ENCODE measurements around the gene AGBL1. TPM values are rescaled to one million over a fixed set of nuclear protein-coding genes. Genes with fewer than 3 reads are reported as not detected.

AGBL1 gene
- total RNA-seq = not detected

DNA sequence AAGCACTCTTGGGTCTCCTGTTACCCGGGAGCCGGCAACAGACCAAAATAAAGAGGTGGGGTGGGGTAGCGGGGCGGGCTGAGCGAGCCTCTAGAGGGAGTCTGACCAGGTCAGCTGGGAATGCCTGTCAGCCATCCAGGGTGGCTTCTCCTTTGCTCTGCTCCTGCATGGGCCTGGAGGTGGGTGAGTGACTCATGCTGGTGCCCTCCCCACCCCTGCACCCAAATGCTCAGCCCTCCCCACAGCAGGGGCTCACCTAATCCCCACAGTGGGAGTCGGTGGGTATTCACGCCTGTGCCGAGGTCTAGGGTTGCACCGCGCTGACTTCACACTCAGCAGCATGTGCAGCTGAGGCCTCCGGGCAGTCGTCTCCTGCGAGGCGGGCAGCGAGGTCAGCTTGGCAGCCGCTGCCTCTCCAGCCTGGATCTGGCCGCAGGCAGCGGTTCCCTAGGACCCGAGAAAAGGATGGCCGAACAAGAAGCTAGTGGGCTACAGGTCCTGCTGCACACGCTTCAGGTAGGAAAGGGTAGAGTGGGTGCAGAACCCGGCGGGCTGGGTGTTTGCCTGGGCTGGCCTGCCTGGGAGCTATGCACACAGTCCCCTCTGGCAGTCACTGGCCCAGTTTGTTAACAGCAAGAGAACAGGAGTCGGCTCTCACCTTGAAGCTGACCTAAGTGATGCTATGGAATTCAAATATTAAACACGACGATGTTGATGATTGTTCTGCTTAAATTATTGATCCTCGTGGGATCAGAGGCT lies at the start of gene AGBL1:
TSS of gene AGBL1 (plus strand) at position 364 of the 759 bp plus-strand sequence.
- no peak for DNase-seq (ENCODE audit: low spot score)
- Histone ChIP-seq H3K27ac (no peak within 1 kb of the TSS), H3K9me3 (no peaks in the 10 kb centered on the region), H3K27me3 (no peaks in the 10 kb centered on the region), H3K4me1 (no peaks in the 10 kb centered on the region), H3K36me3 (no peaks in the 10 kb centered on the region), H3K4me3 (no peak within 1 kb of the TSS)
- TF ChIP-seq, protein P1, sequence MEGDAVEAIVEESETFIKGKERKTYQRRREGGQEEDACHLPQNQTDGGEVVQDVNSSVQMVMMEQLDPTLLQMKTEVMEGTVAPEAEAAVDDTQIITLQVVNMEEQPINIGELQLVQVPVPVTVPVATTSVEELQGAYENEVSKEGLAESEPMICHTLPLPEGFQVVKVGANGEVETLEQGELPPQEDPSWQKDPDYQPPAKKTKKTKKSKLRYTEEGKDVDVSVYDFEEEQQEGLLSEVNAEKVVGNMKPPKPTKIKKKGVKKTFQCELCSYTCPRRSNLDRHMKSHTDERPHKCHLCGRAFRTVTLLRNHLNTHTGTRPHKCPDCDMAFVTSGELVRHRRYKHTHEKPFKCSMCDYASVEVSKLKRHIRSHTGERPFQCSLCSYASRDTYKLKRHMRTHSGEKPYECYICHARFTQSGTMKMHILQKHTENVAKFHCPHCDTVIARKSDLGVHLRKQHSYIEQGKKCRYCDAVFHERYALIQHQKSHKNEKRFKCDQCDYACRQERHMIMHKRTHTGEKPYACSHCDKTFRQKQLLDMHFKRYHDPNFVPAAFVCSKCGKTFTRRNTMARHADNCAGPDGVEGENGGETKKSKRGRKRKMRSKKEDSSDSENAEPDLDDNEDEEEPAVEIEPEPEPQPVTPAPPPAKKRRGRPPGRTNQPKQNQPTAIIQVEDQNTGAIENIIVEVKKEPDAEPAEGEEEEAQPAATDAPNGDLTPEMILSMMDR (IDR thresholded peaks at IDR 0.05) = no peak

DNA sequence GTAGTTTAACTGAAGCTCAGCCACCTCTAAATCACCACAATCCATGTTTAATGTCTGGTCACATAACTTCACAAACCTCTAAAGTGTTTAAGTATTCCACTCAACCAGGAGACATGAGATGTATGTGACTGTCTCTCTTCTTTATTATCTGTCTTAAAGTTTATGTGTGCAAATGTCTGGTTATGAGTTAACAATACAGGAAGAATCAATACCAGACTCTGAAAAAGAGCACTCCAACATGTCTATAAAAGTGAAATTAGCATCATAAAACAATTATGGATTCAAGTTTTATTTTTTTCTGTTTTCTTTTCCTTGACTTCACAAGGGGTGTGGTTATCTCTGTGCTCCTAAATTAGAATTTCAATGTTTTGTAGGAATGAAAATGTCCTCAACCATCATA lies 44.8 kb upstream of the AGBL1 start:
- no peak for DNase-seq (ENCODE audit: low spot score)
- H3K4me1 ChIP-seq = no peaks in the 10 kb centered on the region
- H3K27me3 ChIP-seq = no peaks in the 10 kb centered on the region
- no peaks in the 10 kb centered on the region for H3K9me3 ChIP-seq
- no peaks in the 10 kb centered on the region for H3K36me3 ChIP-seq
- no peak overlapping the region for H3K27ac ChIP-seq
- TF ChIP-seq, protein P1 (IDR thresholded peaks at IDR 0.05) = no peak
- no peak overlapping the region for H3K4me3 ChIP-seq

DNA sequence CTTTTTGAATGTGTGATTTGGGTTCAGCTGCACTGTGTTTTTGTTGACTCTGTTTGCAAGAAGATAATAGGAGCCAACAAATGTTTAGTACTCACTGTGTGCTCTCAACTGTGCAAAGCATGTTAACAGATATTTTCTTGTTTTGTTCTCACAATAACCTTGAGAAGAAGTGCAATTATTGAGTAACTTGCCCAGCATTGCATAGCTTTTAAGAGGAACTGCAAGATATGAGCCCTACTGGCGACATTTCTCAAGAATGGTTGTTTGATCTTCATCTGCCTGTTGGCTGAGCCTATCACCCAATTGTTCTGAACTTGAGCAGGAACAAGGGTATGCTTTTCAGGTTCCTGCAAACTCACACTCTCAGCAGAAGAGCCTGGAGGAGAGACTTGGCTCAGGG lies 43.4 kb upstream of the AGBL1 start:
- TF ChIP-seq, protein P1 (IDR thresholded peaks at IDR 0.05) = no peak
- no peak overlapping the region for H3K4me3 ChIP-seq
- no peak for DNase-seq (ENCODE audit: low spot score)
- no peaks in the 10 kb centered on the region for H3K36me3 ChIP-seq
- H3K9me3 ChIP-seq = no peaks in the 10 kb centered on the region
- no peak overlapping the region for H3K27ac ChIP-seq
- no peaks in the 10 kb centered on the region for H3K27me3 ChIP-seq
- no peaks in the 10 kb centered on the region for H3K4me1 ChIP-seq

DNA sequence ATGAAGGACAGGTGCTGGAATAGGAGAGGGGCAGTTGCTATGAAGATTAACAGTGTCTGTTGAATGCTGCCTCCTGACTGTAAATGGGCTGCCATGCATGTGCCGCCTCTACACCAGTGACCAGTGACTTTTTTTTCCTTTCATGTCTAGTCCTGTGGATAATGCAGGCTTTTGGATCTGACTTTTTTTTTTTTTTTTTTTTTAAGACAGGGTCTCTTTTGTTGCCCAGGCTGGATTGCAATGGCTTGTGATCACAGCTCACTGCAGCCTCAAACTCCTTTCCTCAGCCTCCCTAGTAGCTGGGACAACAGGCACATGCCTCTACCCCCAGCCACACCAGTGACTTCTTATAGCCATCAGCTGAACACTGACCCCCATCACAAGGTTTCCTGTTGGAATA lies 41.2 kb upstream of the AGBL1 start:
- H3K36me3 ChIP-seq = no peaks in the 10 kb centered on the region
- H3K4me3 ChIP-seq = no peak overlapping the region
- H3K27ac ChIP-seq = no peak overlapping the region
- H3K4me1 ChIP-seq = no peaks in the 10 kb centered on the region
- no peaks in the 10 kb centered on the region for H3K9me3 ChIP-seq
- no peaks in the 10 kb centered on the region for H3K27me3 ChIP-seq
- DNase-seq (ENCODE audit: low spot score) = no peak
- TF ChIP-seq, protein P1 (IDR thresholded peaks at IDR 0.05) = no peak

DNA sequence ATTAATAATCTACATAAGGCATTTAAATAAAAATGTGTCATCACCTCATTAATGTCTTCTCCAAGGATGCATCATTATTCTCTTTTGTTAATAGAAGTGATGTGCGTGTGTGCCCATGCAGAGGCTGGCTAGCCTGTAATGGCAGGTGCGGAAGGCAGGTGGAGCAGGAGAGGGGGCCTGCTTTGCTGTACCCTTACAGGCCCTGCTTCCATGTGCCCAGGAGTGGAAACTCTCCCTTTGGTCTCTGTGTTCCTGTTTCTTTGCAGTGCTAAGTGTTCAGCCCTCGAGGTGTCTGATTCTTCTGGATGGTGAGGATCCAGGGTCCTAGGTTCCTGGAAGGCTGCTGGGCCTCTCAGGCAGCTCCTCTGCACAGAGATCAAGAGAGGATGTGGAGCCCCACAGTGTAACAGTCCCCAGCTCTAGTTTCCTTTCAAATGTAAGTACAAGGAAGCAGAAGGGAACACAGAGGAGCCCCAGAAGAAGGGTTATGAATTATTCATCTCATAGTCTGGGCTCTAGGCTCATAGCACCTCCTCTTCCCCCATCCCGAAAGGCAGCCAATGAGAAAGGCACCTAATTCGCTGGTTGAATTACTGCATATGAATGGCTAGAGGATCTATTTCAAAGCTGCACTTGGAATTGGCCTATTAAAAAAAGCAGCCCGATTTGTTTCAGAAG lies 39.2 kb upstream of the AGBL1 start:
- Histone ChIP-seq H3K9me3 (no peaks in the 10 kb centered on the region), H3K27me3 (no peaks in the 10 kb centered on the region), H3K36me3 (no peaks in the 10 kb centered on the region), H3K27ac (no peak overlapping the region), H3K4me3 (no peak overlapping the region), H3K4me1 (no peaks in the 10 kb centered on the region)
- TF ChIP-seq, protein P1 (IDR thresholded peaks at IDR 0.05) = no peak
- no peak for DNase-seq (ENCODE audit: low spot score)

Measured in right atrium auricular region (tissue), 2 donors.